Measurements from ENCODE around the gene ABO. TPM values are rescaled to one million over a fixed set of nuclear protein-coding genes. Genes with fewer than 3 reads are reported as not detected.
"Not testable (repeated sequence)": the region's sequence is repeated elsewhere in the genome, so short reads cannot be mapped to it uniquely, and the experiment has no call there.

Gene ABO
- polyA plus RNA-seq, 10 donors = 0.31 to 4.5 (median 1.9) TPM

- DNase-seq = no peak
Observed at GRCh38 chr9:133205996-133206931, 68.7 kb downstream of the ABO start.

GRCh38 chr9:133205481-133205887 is 69.5 kb downstream of the ABO start:
- not testable (repeated sequence) for DNase-seq

Other genes starting within 250 kb of the ABO start
- 10 to 100 TPM; 34.4 to 55.4 (median 46.3) TPM for gene GTF3C5, start 244.2 kb downstream of the ABO start, polyA plus RNA-seq (ENCODE audit: insufficient read length in 10 of 10)
- gene CEL, start 213.2 kb downstream of the ABO start, polyA plus RNA-seq (ENCODE audit: insufficient read length in 10 of 10) = 1 to 10 TPM; 1.1 to 2.4 (median 1.6) TPM
- gene RALGDS, start 154.0 kb downstream of the ABO start, polyA plus RNA-seq (ENCODE audit: insufficient read length in 10 of 10) = 10 to 100 TPM; 39.8 to 59.2 (median 47.4) TPM
- gene GBGT1, start 111.3 kb downstream of the ABO start, polyA plus RNA-seq (ENCODE audit: insufficient read length in 10 of 10) = 1 to 10 TPM; 2.5 to 5.9 (median 3.9) TPM
- not detected for gene OBP2B, start 66.0 kb downstream of the ABO start, polyA plus RNA-seq (ENCODE audit: insufficient read length in 10 of 10)
- gene SURF6, start 61.0 kb upstream of the ABO start, polyA plus RNA-seq (ENCODE audit: insufficient read length in 10 of 10) = 10 to 100 TPM; 15.9 to 25.7 (median 19.3) TPM
- 10 to 100 TPM; 18.3 to 24.6 (median 21.5) TPM for gene MED22, start 72.9 kb upstream of the ABO start, polyA plus RNA-seq (ENCODE audit: insufficient read length in 10 of 10)
- 1,000 to 10,000 TPM; 1,848 to 2,831 (median 2,454) TPM for gene RPL7A, start 73.0 kb upstream of the ABO start, polyA plus RNA-seq (ENCODE audit: insufficient read length in 10 of 10)
- 10 to 100 TPM; 22.7 to 37.5 (median 29.5) TPM for gene SURF1, start 81.3 kb upstream of the ABO start, polyA plus RNA-seq (ENCODE audit: insufficient read length in 10 of 10)
- 10 to 100 TPM in 7 of 10 donors, 1 to 10 TPM in 3; 7.5 to 15.1 (median 12.1) TPM for gene SURF2, start 81.3 kb upstream of the ABO start, polyA plus RNA-seq (ENCODE audit: insufficient read length in 10 of 10)
- 100 to 1,000 TPM in 8 of 10 donors, 10 to 100 TPM in 2; 93.7 to 145 (median 104) TPM for gene SURF4, start 100.9 kb upstream of the ABO start, polyA plus RNA-seq (ENCODE audit: insufficient read length in 10 of 10)
- gene STKLD1, start 101.2 kb upstream of the ABO start, polyA plus RNA-seq (ENCODE audit: insufficient read length in 10 of 10) = 1 to 10 TPM in 7 of 10 donors, under 1 TPM in 3; 0.87 to 2.1 (median 1.6) TPM
- gene REXO4, start 142.8 kb upstream of the ABO start, polyA plus RNA-seq (ENCODE audit: insufficient read length in 10 of 10) = 10 to 100 TPM; 27.8 to 35.3 (median 32.1) TPM
- gene ADAMTS13, start 147.2 kb upstream of the ABO start, polyA plus RNA-seq (ENCODE audit: insufficient read length in 10 of 10) = 1 to 10 TPM; 3.8 to 8.6 (median 5.9) TPM
- gene CACFD1, start 184.8 kb upstream of the ABO start, polyA plus RNA-seq (ENCODE audit: insufficient read length in 10 of 10) = 10 to 100 TPM; 10.5 to 17.7 (median 13.8) TPM
- gene SLC2A6, start 203.9 kb upstream of the ABO start, polyA plus RNA-seq (ENCODE audit: insufficient read length in 10 of 10) = 1 to 10 TPM in 5 of 10 donors, under 1 TPM in 5; 0.76 to 1.5 (median 1.00) TPM
- 10 to 100 TPM; 39.8 to 75.9 (median 49.5) TPM for gene MYMK, start 249.8 kb upstream of the ABO start, polyA plus RNA-seq (ENCODE audit: insufficient read length in 10 of 10)